Peyer's patch (tissue), 4 donors: Measurements from ENCODE around the gene OR1D5. TPM values are rescaled to one million over a fixed set of nuclear protein-coding genes. Genes with fewer than 3 reads are reported as not detected.
A peak's percentile ranks its signal among the peaks of the same experiment; 100 is the strongest.

ENCODE experiments used
- DNase-seq, 3 donors: peaks; one replicate each; pipeline ENCODE4 v3.0.0-alpha.2; 2017 to 2019
- H3K27ac ChIP-seq, 4 donors: fragments of 200-600 bp; sonication (generic); one replicate each; pipeline ENCODE4 v1.5.1; 2016 to 2019
- H3K27me3 ChIP-seq, 2 donors: fragments of 200-600 bp; sonication (generic); one replicate each; pipeline ENCODE4 v1.5.1; 2019
- H3K36me3 ChIP-seq, 3 donors: fragments of 200-600 bp; sonication (generic); one replicate each; pipeline ENCODE4 v1.5.1; 2016 to 2019
- H3K4me1 ChIP-seq, 4 donors: fragments of 200-600 bp; sonication (generic); one replicate each; pipeline ENCODE4 v1.5.1; 2016 to 2019
- H3K4me3 ChIP-seq, 4 donors: fragments of 200-600 bp; sonication (generic); 1 replicate in 3 of 4; 2 replicates in 1 of 4; pipeline ENCODE4 v1.5.1; 2016 to 2019; ENCODE audit warnings: mild to moderate bottlenecking in 1 of 4
- H3K9me3 ChIP-seq, 4 donors: fragments of 200-600 bp; sonication (generic); one replicate each; pipeline ENCODE4 v1.5.1; 2016 to 2019; ENCODE audit warnings: mild to moderate bottlenecking in 1 of 4
- CTCF ChIP-seq, 6 experiments: fragments of 450-650 bp in 4 of 6; fragments of 200-600 bp in 2 of 6; sonication (generic) in 1 of 6; IDR thresholded peaks; one replicate each; pipeline ENCODE4 v1.5.1; 2017 to 2019; ENCODE audit warnings: antibody characterized with exemption in 6 of 6, mild to moderate bottlenecking in 3 of 6, moderate library complexity in 1 of 6
- POLR2A ChIP-seq, 2 donors: fragments of 450-650 bp; IDR thresholded peaks; one replicate each; pipeline ENCODE4 v1.5.1; 2017; ENCODE audit warnings: antibody characterized with exemption in 2 of 2, mild to moderate bottlenecking in 2 of 2, moderate library complexity in 2 of 2
- total RNA-seq, 4 donors: library from RNA; depleted of rRNA; stranded (reverse); fragments of >200 nt; gene quantifications; one replicate each; pipeline ENCODE4 v1.1.0, GENCODE V29; 2016

OR1D5 gene
- total RNA-seq, 4 donors from 2014 or later: not detected

GRCh38 chr17:3017936-3018335 is 45.5 kb downstream of the OR1D5 start:
- Histone ChIP-seq H3K9me3 (no peaks in the 10 kb centered on the region), H3K27ac (no peak overlapping the region), H3K4me1 (no peaks in the 10 kb centered on the region), H3K27me3 (no peaks in the 10 kb centered on the region), H3K36me3 (peaks cover 0 to 36% (median 0%) of the 10 kb centered on the region in 3 donors), H3K4me3 (no peak overlapping the region)
- no peak for TF ChIP-seq POLR2A (IDR thresholded peaks at IDR 0.05)
- TF ChIP-seq CTCF (IDR thresholded peaks at IDR 0.05): no peak
- peak in 1 of 3 donors; percentile 30 for DNase-seq

GRCh38 chr17:3015890-3016289 is 47.5 kb downstream of the OR1D5 start:
- DNase-seq: no peak
- H3K36me3 ChIP-seq: peaks cover 0 to 27% (median 0%) of the 10 kb centered on the region in 3 donors

GRCh38 chr17:3012926-3013581 is 50.4 kb downstream of the OR1D5 start:
- Histone ChIP-seq H3K4me3 (no peak overlapping the region), H3K36me3 (peaks cover 0 to 25% (median 0%) of the 10 kb centered on the region in 3 donors), H3K4me1 (no peaks in the 10 kb centered on the region), H3K27me3 (no peaks in the 10 kb centered on the region), H3K9me3 (no peaks in the 10 kb centered on the region), H3K27ac (no peak overlapping the region)
- DNase-seq: peak; percentile 67 to 85 (median 69)
- TF ChIP-seq CTCF (IDR thresholded peaks at IDR 0.05) (peak; percentile 64 to 84 (median 76)), POLR2A (IDR thresholded peaks at IDR 0.05) (no peak)

More at GRCh38 chr17:3015890-3016289, 47.5 kb downstream of the OR1D5 start:
- Histone ChIP-seq H3K4me3 (no peak overlapping the region), H3K27me3 (no peaks in the 10 kb centered on the region), H3K27ac (no peak overlapping the region), H3K4me1 (no peaks in the 10 kb centered on the region), H3K9me3 (no peaks in the 10 kb centered on the region)
- no peak for TF ChIP-seq CTCF (IDR thresholded peaks at IDR 0.05)
- no peak for TF ChIP-seq POLR2A (IDR thresholded peaks at IDR 0.05)

Other genes starting within 250 kb of the OR1D5 start
- not detected for gene OR1D2, start 40.8 kb upstream of the OR1D5 start, total RNA-seq
- gene OR1G1, start 63.9 kb upstream of the OR1D5 start, total RNA-seq: not detected
- gene OR1A2, start 133.9 kb upstream of the OR1D5 start, total RNA-seq: not detected
- gene OR1A1, start 144.1 kb upstream of the OR1D5 start, total RNA-seq: not detected
- not detected for gene OR3A1, start 234.8 kb upstream of the OR1D5 start, total RNA-seq